Progenitor cell of endocrine pancreas (in vitro differentiated cells): ENCODE measurements around the gene ADAM19. TPM values are rescaled to one million over a fixed set of nuclear protein-coding genes. Genes with fewer than 3 reads are reported as not detected.

Source experiments
- DNase-seq: peaks from one replicate; pipeline ENCODE4 v3.0.0; 2021; ENCODE audit warnings: low spot score; ENCODE audit not compliant: unreplicated experiment
- H3K27ac Mint-ChIP-seq: 2 replicates; pipeline ENCODE4 v1.8.0; 2021; ENCODE audit warnings: mild to moderate bottlenecking, moderate library complexity, mixed read lengths
- H3K27me3 Mint-ChIP-seq: 2 replicates; pipeline ENCODE4 v1.8.0; 2021; ENCODE audit warnings: mixed read lengths
- H3K36me3 Mint-ChIP-seq: 2 replicates; pipeline ENCODE4 v1.8.0; 2022; ENCODE audit warnings: mixed read lengths; ENCODE audit not compliant: insufficient read depth
- H3K4me1 Mint-ChIP-seq: 2 replicates; pipeline ENCODE4 v1.8.0; 2021; ENCODE audit warnings: low read depth, mixed read lengths
- H3K4me3 Mint-ChIP-seq: 2 replicates; pipeline ENCODE4 v1.8.0; 2021; ENCODE audit warnings: low read depth, mild to moderate bottlenecking, moderate library complexity, mixed read lengths
- H3K9me3 Mint-ChIP-seq: 2 replicates; pipeline ENCODE4 v1.8.0; 2021; ENCODE audit warnings: low read depth, mixed read lengths
- CTCF ChIP-seq: fragments of 200-600 bp; sonication (generic); IDR thresholded peaks from one replicate; pipeline ENCODE4 v1.5.0; 2021; ENCODE audit warnings: antibody characterized with exemption, mild to moderate bottlenecking; ENCODE audit not compliant: unreplicated experiment
- total RNA-seq: library from RNA; stranded (reverse); gene quantifications from 2 replicates; pipeline ENCODE4 v1.2.1, GENCODE V29; 2021

ADAM19 gene
- total RNA-seq, 1 donor from 2014 or later = 13.4 TPM

DNA sequence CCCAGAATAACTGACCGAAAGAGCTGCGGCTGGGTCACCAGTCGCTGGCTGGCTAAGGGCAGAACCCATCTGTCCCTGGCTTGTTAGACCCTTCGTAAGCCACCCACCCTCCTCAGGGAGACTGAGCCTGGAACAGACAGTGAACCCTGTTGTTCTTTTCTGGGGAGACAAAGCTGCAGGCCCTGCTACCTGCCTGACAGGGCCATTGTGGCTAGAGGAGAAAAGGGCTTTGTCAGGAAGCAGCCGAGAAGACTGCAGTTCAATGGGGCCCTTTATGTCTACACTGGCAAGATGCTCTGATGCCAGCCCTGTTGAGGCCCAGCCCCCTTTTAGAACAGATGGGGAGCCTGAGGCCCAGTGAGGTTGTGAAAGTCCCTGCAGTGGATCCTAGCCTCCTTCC lies 119.3 kb downstream of the ADAM19 start:
- H3K9me3 Mint-ChIP-seq = no peaks in the 10 kb centered on the region
- DNase-seq = no peak
- no peaks in the 10 kb centered on the region for H3K36me3 Mint-ChIP-seq
- TF ChIP-seq CTCF = no peak
- peaks cover 42% of the 10 kb centered on the region for H3K27me3 Mint-ChIP-seq
- H3K4me3 Mint-ChIP-seq = no peak overlapping the region
- H3K27ac Mint-ChIP-seq = no peak overlapping the region
- no peaks in the 10 kb centered on the region for H3K4me1 Mint-ChIP-seq

- no peak for DNase-seq
- Mint-ChIP-seq H3K27me3 (peaks cover 30% of the 10 kb centered on the region), H3K4me1 (no peaks in the 10 kb centered on the region), H3K36me3 (no peaks in the 10 kb centered on the region), H3K9me3 (no peaks in the 10 kb centered on the region), H3K4me3 (no peak overlapping the region), H3K27ac (no peak overlapping the region)
- no peak for TF ChIP-seq CTCF
Observed at GRCh38 chr5:157455057-157455456, 120.5 kb downstream of the ADAM19 start.

- no peak for DNase-seq
- no peak overlapping the region for H3K27ac Mint-ChIP-seq
Observed at GRCh38 chr5:157454273-157454672, 121.3 kb downstream of the ADAM19 start.

GRCh38 chr5:157451806-157452205 lies 123.8 kb downstream of the ADAM19 start:
- Mint-ChIP-seq H3K9me3 (no peaks in the 10 kb centered on the region), H3K4me3 (no peak overlapping the region), H3K4me1 (peaks cover 7% of the 10 kb centered on the region), H3K27ac (no peak overlapping the region), H3K36me3 (no peaks in the 10 kb centered on the region), H3K27me3 (peaks cover 3% of the 10 kb centered on the region)
- TF ChIP-seq CTCF = no peak
- no peak for DNase-seq

More at GRCh38 chr5:157454273-157454672, 121.3 kb downstream of the ADAM19 start:
- Mint-ChIP-seq H3K4me3 (no peak overlapping the region), H3K36me3 (no peaks in the 10 kb centered on the region), H3K27me3 (peaks cover 24% of the 10 kb centered on the region), H3K9me3 (no peaks in the 10 kb centered on the region), H3K4me1 (no peaks in the 10 kb centered on the region)
- TF ChIP-seq CTCF = no peak

DNA sequence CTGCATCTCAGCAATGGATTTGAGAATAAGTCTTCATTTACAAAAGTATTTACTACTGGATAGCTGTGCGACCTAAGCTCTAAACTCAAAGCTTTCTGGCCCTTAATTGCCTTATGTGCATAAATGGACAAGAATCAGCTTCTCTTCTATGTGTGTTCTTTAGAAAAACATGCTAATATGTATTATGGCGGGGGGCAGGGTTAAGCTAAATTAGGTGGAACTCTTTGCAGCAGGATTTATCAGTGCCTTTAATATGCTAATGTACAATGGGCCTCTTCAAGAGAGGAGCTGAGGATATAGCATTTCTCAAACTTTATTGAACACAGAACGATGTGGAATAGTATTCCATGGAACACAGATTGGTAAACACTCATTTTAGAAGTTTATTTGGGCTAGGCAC lies 125.6 kb downstream of the ADAM19 start:
- peaks cover 8% of the 10 kb centered on the region for H3K4me1 Mint-ChIP-seq
- no peaks in the 10 kb centered on the region for H3K27me3 Mint-ChIP-seq
- no peak overlapping the region for H3K4me3 Mint-ChIP-seq
- TF ChIP-seq CTCF = no peak
- H3K9me3 Mint-ChIP-seq = no peaks in the 10 kb centered on the region
- H3K27ac Mint-ChIP-seq = no peak overlapping the region
- DNase-seq = no peak
- H3K36me3 Mint-ChIP-seq = no peaks in the 10 kb centered on the region
